Esophagus muscularis mucosa (tissue), 3 donors: ENCODE results near the gene AKAP6.

Experiments
- CTCF ChIP-seq, 3 experiments: fragments of 200-600 bp in 2 of 3; fragments of 450-650 bp in 1 of 3; sonication (generic) in 2 of 3; IDR thresholded peaks; one replicate each; pipeline ENCODE4 v1.5.1; 2017 to 2019; ENCODE audit warnings: antibody characterized with exemption in 3 of 3, mild to moderate bottlenecking in 2 of 3, moderate library complexity in 1 of 3
- EP300 ChIP-seq: sonication (generic); formaldehyde crosslinking; IDR thresholded peaks from one replicate; pipeline ENCODE4 v1.6.1; 2017; ENCODE audit warnings: antibody characterized with exemption

- no peak for TF ChIP-seq CTCF (IDR thresholded peaks at IDR 0.05)
- no peak for TF ChIP-seq EP300
Observed at GRCh38 chr14:32710231-32710671, 381.2 kb downstream of the AKAP6 start.
